IMR-90 (cell line): ENCODE data around the gene MYO1G. TPM values are rescaled to one million over a fixed set of nuclear protein-coding genes. Genes with fewer than 3 reads are reported as not detected.
A peak's percentile ranks its signal among the peaks of the same experiment; 100 is the strongest.

Experiments
- ATAC-seq: fragments of 200-7000 bp; cut with Tn5 transposase; 2 replicates; pipeline ENCODE4 v1.9.1; 2020; ENCODE audit warnings: low read depth, mild to moderate bottlenecking, moderate library complexity
- BruUV-seq: library from RNA; stranded (reverse); fragments of 400-500 nt; replicated peaks from 2 replicates; lab custom pipeline; 2021; lab: Mats Ljungman, UMichigan
- CTCF ChIA-PET: fragments of 300-600 bp; formaldehyde crosslinking; extraction: SDS; loops from one replicate; lab custom pipeline; 2021; ENCODE audit warnings: antibody characterized with exemption; lab: Yijun Ruan, JAX
- POLR2A ChIA-PET: fragments of 300-600 bp; sonication (Branson Sonifier 250); formaldehyde crosslinking; loops from one replicate; lab custom pipeline; 2022; ENCODE audit warnings: antibody characterized with exemption; ENCODE audit not compliant: unreplicated experiment; lab: Charles Lee
- DNase-seq: peaks from one replicate; pipeline ENCODE4 v3.0.0; 2013
- H2AFZ ChIP-seq: replicated peaks from 2 replicates; pipeline ENCODE3; 2013; ENCODE audit warnings: low read length, mild to moderate bottlenecking; ENCODE audit not compliant: poor library complexity
- H2AK5ac ChIP-seq: 2 replicates; pipeline ENCODE4 v1.6.1; 2013; ENCODE audit warnings: low read depth, low read length, inconsistent platforms
- H2AK9ac ChIP-seq: replicated peaks from 2 replicates; pipeline ENCODE3; 2013; ENCODE audit warnings: mild to moderate bottlenecking, low read depth, low read length, moderate library complexity; ENCODE audit not compliant: poor library complexity
- H2BK120ac ChIP-seq: 2 replicates; pipeline ENCODE4 v1.6.1; 2013; ENCODE audit warnings: low read depth, low read length, inconsistent platforms
- H2BK15ac ChIP-seq: 3 replicates; pipeline ENCODE4 v1.6.1; 2013; ENCODE audit warnings: low read depth, low read length, inconsistent platforms
- H2BK20ac ChIP-seq: 2 replicates; pipeline ENCODE4 v1.6.1; 2013; ENCODE audit warnings: low read depth, mild to moderate bottlenecking, inconsistent platforms, low read length, moderate library complexity
- H2BK5ac ChIP-seq: 2 replicates; pipeline ENCODE4 v1.6.1; 2013; ENCODE audit warnings: mild to moderate bottlenecking, low read depth, low read length, inconsistent platforms; ENCODE audit not compliant: poor library complexity, severe bottlenecking
- H3K14ac ChIP-seq: replicated peaks from 2 replicates; pipeline ENCODE4 v1.6.1; 2013; ENCODE audit warnings: low read depth, low read length, inconsistent platforms
- H3K18ac ChIP-seq: 2 replicates; pipeline ENCODE4 v1.6.1; 2013; ENCODE audit warnings: low read depth, low read length, control low read depth
- H3K23ac ChIP-seq: 2 replicates; pipeline ENCODE4 v1.6.1; 2013; ENCODE audit warnings: low read depth, low read length, inconsistent platforms
- H3K27ac ChIP-seq: 2 replicates; pipeline ENCODE4 v1.5.1; 2013; ENCODE audit warnings: mild to moderate bottlenecking, control low read depth, low read length; ENCODE audit not compliant: insufficient read depth
- H3K27me3 ChIP-seq: 2 replicates; pipeline ENCODE4 v1.6.1; 2013; ENCODE audit warnings: low read length; ENCODE audit not compliant: control insufficient read depth, insufficient read depth
- H3K36me3 ChIP-seq: 2 replicates; pipeline ENCODE4 v1.6.1; 2013; ENCODE audit warnings: low read length, mixed read lengths; ENCODE audit not compliant: control insufficient read depth, insufficient read depth
- H3K4ac ChIP-seq: 2 replicates; pipeline ENCODE4 v1.6.1; 2013; ENCODE audit warnings: low read depth, low read length, inconsistent platforms
- H3K4me1 ChIP-seq: 2 replicates; pipeline ENCODE4 v1.6.1; 2013; ENCODE audit warnings: low read length, mixed read lengths; ENCODE audit not compliant: control insufficient read depth, insufficient read depth
- H3K4me2 ChIP-seq: 2 replicates; pipeline ENCODE4 v1.6.1; 2013; ENCODE audit warnings: low read depth, mild to moderate bottlenecking, control low read depth, low read length, moderate library complexity
- H3K4me3 ChIP-seq: 2 replicates; pipeline ENCODE4 v1.5.1; 2013; ENCODE audit warnings: low read depth, mild to moderate bottlenecking, control low read depth, low read length, moderate library complexity; ENCODE audit not compliant: insufficient read depth
- H3K56ac ChIP-seq: 2 replicates; pipeline ENCODE4 v1.6.1; 2013; ENCODE audit warnings: low read length, inconsistent platforms; ENCODE audit not compliant: insufficient read depth; ENCODE audit errors: extremely low read depth
- H3K79me1 ChIP-seq, 2 experiments: 2 replicates each; pipeline ENCODE4 v1.6.1; 2013; ENCODE audit warnings: low read length in 2 of 2, inconsistent platforms in 1 of 2, low read depth in 1 of 2
- H3K9ac ChIP-seq: 2 replicates; pipeline ENCODE4 v1.6.1; 2013; ENCODE audit warnings: low read depth, low read length, control low read depth
- H3K9me1 ChIP-seq: 2 replicates; pipeline ENCODE4 v1.6.1; 2013; ENCODE audit warnings: low read length, inconsistent platforms; ENCODE audit not compliant: insufficient read depth
- H3K9me3 ChIP-seq: 2 replicates; pipeline ENCODE4 v1.6.1; 2013; ENCODE audit warnings: low read length; ENCODE audit not compliant: control insufficient read depth, insufficient read depth
- H4K20me1 ChIP-seq: 2 replicates; pipeline ENCODE4 v1.6.1; 2013; ENCODE audit warnings: low read length, inconsistent platforms; ENCODE audit not compliant: insufficient read depth
- H4K5ac ChIP-seq: 2 replicates; pipeline ENCODE4 v1.6.1; 2013; ENCODE audit warnings: mild to moderate bottlenecking, low read depth, low read length, control low read depth
- H4K8ac ChIP-seq, 2 experiments: 2 replicates each; pipeline ENCODE4 v1.6.1; 2013; ENCODE audit warnings: low read depth in 2 of 2, low read length in 2 of 2, control low read depth in 1 of 2, inconsistent platforms in 1 of 2
- H4K91ac ChIP-seq: 2 replicates; pipeline ENCODE4 v1.6.1; 2013; ENCODE audit warnings: low read depth, low read length, inconsistent platforms; ENCODE audit not compliant: insufficient read depth
- RFX5 ChIP-seq: IDR thresholded peaks from 2 replicates; pipeline ENCODE4 v1.8.0; 2012; ENCODE audit warnings: low read depth, mild to moderate bottlenecking, low read length, moderate library complexity
- WGBS, 2 experiments: methylation state at CpG; one replicate each; pipeline versions ENCODE4 v1.1.5 to v1.1.7; 2013; ENCODE audit warnings: missing lambda C conversion rate in 2 of 2; ENCODE audit not compliant: insufficient read length in 1 of 2; ENCODE audit errors: extremely low coverage in 2 of 2; 5-methylcytosine and 5-hydroxymethylcytosine counted together
- dilution Hi-C: fragments of 300-500 bp; cut with HindIII; formaldehyde crosslinking; loops from one replicate; pipeline ENCODE4 v1.14.3; 2018; ENCODE audit warnings: low sequenced_read_pairs; ENCODE audit not compliant: unreplicated experiment
- in situ Hi-C: fragments of 300-500 bp; cut with MboI; formaldehyde crosslinking; loops from 3 replicates; pipeline ENCODE4 v1.14.3; 2019; ENCODE audit warnings: low sequenced_read_pairs, inconsistent platforms, mixed read lengths
- intact Hi-C: fragments of 100-400 bp; cut with micrococcal nuclease; formaldehyde crosslinking; loops from 2 replicates; pipeline ENCODE4 v1.10.0; 2022
- polyA plus RNA-seq, 3 experiments: library from polyadenylated mRNA; depleted of rRNA; stranded (reverse); fragments of >200 nt; gene quantifications; 2 replicates each; pipeline ENCODE4 v1.2.3, GENCODE V29; 2012; ENCODE audit warnings: low replicate concordance in 1 of 3
- total RNA-seq: library from RNA; depleted of rRNA; stranded (reverse); fragments of >200 nt; gene quantifications from 2 replicates; pipeline ENCODE4 v1.2.3, GENCODE V29; 2012

Gene MYO1G
- total and polyA plus RNA-seq, 2 of the 4 experiments (the other 2 are of a cell fraction) = under 0.01 to 0.02 TPM

- Histone ChIP-seq H3K56ac (no peak overlapping the region), H4K8ac (no peak overlapping the region), H2BK20ac (no peak overlapping the region), H4K20me1 (peaks cover 27% of the 10 kb centered on the region), H3K79me1 (peaks cover 18 to 45% of the 10 kb centered on the region in 2 experiments), H4K5ac (no peak overlapping the region), H4K91ac (no peak overlapping the region), H2BK120ac (no peak overlapping the region), H2AK5ac (no peak overlapping the region), H3K27ac (no peak overlapping the region), H3K9me1 (peaks cover 12% of the 10 kb centered on the region; the same call in 1 of the 2 replicates), H2AFZ (no peak overlapping the region), H3K36me3 (peaks cover 29% of the 10 kb centered on the region), H3K4me1 (peaks cover 13% of the 10 kb centered on the region), H3K18ac (no peak overlapping the region), H3K4me2 (no peak overlapping the region), H2BK5ac (no peak overlapping the region), H3K27me3 (no peaks in the 10 kb centered on the region), H3K23ac (peak overlapping the region; percentile 46; the same call in 1 of the 2 replicates), H2AK9ac (no peak overlapping the region), H3K9ac (no peak overlapping the region), H2BK15ac (no peak overlapping the region), H3K4me3 (no peak overlapping the region), H3K4ac (no peak overlapping the region), H3K14ac (no peak overlapping the region), H3K9me3 (no peaks in the 10 kb centered on the region)
- DNase-seq = no peak
- no peak for TF ChIP-seq RFX5
- in situ Hi-C loops = no loop called here
- ATAC-seq = no peak
- no TSS peak for BruUV-seq
- intact Hi-C loops = no loop called here
- WGBS, 2 experiments = 70% methylated on average over 3 of the region's 3 CpGs; no CpG with 5 or more reads in 1 of the 2 experiments
- dilution Hi-C loops = no loop called here
- CTCF ChIA-PET = no interaction called here
- POLR2A ChIA-PET = no interaction called here
Measured at GRCh38 chr7:44984478-44984758, 5.6 kb upstream of the MYO1G start.
